GM23248 (cell line): ENCODE measurements around the gene MAP3K21.

Experiments used
- EZH2 ChIP-seq: fragments of 200-600 bp; sonication (generic); IDR thresholded peaks from 2 replicates; pipeline ENCODE4 v1.6.1; 2018; ENCODE audit warnings: antibody characterized with exemption, mild to moderate bottlenecking; ENCODE audit not compliant: insufficient read depth, poor library complexity, severe bottlenecking
- EZH2phosphoT487 ChIP-seq: fragments of 200-600 bp; sonication (generic); IDR thresholded peaks from 2 replicates; pipeline ENCODE4 v1.6.1; 2018; ENCODE audit warnings: antibody characterized with exemption, moderate library complexity, mild to moderate bottlenecking, low read depth; ENCODE audit not compliant: insufficient read depth

DNA sequence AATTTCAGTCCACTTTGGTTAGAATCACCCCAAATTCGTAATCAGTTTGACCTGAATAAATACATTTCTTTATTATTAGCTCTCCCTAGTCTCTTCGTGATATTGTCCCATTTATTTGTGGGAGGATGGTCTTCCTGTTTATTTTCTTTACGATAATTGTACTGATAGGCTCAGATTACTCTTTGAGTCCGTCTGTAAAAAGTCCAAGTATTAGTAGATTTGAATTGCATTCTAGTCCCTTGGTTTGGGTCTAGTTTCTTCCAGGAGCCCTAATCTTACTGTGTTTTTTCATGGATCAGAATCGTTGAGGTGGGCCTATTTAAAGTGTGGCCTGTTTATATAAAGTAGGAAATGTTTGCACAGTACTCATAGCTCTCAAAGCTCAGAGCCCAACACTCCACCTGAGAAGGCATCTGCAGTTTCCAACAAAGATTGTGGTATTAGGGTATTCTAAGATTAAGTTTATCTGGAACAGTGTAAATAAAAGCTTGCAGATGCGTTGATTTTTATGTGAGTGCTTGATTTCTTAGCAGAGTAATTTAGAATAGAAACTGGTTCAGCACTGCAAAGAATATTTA is 33.1 kb downstream of the MAP3K21 start:
- TF ChIP-seq EZH2 (no peak), EZH2phosphoT487 (no peak)
